Osteocyte (in vitro differentiated cells): ENCODE measurements around the gene HOXB2. TPM values are rescaled to one million over a fixed set of nuclear protein-coding genes. Genes with fewer than 3 reads are reported as not detected.

Source experiments
- DNase-seq: peaks from one replicate; pipeline ENCODE4 v3.0.0; 2021; ENCODE audit warnings: mixed read lengths; ENCODE audit not compliant: unreplicated experiment; ENCODE audit errors: extremely low spot score
- H3K27ac Mint-ChIP-seq: one replicate; pipeline ENCODE4 v1.8.0; 2021; ENCODE audit warnings: mild to moderate bottlenecking, mixed read lengths; ENCODE audit not compliant: unreplicated experiment
- H3K27me3 Mint-ChIP-seq: one replicate; pipeline ENCODE4 v1.8.0; 2021; ENCODE audit warnings: mixed read lengths; ENCODE audit not compliant: unreplicated experiment
- H3K36me3 Mint-ChIP-seq: one replicate; pipeline ENCODE4 v1.8.0; 2021; ENCODE audit warnings: mixed read lengths; ENCODE audit not compliant: unreplicated experiment
- H3K4me1 Mint-ChIP-seq: one replicate; pipeline ENCODE4 v1.8.0; 2021; ENCODE audit warnings: mixed read lengths; ENCODE audit not compliant: unreplicated experiment
- H3K4me3 Mint-ChIP-seq: one replicate; pipeline ENCODE4 v1.8.0; 2021; ENCODE audit warnings: mild to moderate bottlenecking, moderate library complexity, mixed read lengths; ENCODE audit not compliant: unreplicated experiment
- H3K9me3 Mint-ChIP-seq: one replicate; pipeline ENCODE4 v1.8.0; 2021; ENCODE audit warnings: mixed read lengths; ENCODE audit not compliant: unreplicated experiment
- total RNA-seq: library from RNA; stranded (reverse); gene quantifications from 2 replicates; pipeline ENCODE4 v1.2.1, GENCODE V29; 2021
- TF ChIP-seq, protein P1 (sequence below): fragments of 200-600 bp; sonication (generic); IDR thresholded peaks from 2 replicates; pipeline ENCODE4 v1.5.0; 2021; ENCODE audit warnings: antibody characterized with exemption, mild to moderate bottlenecking, moderate library complexity

Gene HOXB2
- total RNA-seq, 1 donor from 2014 or later, result not detected

DNA sequence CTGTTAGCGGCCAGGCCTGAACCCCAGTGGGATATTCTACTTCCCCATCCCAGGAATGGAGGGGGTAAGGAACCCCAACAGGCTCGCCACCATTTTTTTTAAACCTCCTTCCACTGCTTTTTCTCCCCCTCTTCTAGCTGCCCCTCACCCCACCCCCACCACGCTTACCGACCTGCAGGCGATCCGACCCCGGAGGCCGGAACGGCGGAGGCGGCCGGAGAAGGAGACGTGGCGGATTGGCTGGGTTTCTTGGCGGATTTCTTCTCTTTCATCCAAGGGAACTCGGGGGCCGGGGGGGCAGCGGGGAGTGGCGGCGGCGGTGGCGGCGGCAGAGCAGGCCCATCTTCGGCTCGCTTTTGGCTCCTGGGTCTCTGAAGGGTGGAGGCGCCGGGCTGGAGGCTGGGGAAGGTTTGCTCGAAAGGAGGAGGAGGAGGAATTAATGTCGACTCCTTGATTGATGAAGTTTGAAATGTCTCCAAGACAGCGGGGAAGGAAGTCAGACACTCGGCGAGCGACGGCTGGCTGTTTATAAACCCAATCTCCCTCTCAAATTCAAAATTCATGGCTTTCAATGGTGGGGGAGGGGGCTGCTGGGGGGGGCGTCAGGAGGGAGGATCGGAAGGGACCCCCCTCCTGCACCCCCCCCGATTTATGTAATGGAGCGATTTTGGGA is 424 bp downstream of the HOXB2 start:
- Mint-ChIP-seq H3K4me3 (no peak overlapping the region), H3K9me3 (no peaks in the 10 kb centered on the region), H3K27ac (no peak overlapping the region), H3K27me3 (peaks cover 88% of the 10 kb centered on the region), H3K4me1 (peaks cover 11% of the 10 kb centered on the region), H3K36me3 (no peaks in the 10 kb centered on the region)
- no peak for DNase-seq
- TF ChIP-seq, protein P1, sequence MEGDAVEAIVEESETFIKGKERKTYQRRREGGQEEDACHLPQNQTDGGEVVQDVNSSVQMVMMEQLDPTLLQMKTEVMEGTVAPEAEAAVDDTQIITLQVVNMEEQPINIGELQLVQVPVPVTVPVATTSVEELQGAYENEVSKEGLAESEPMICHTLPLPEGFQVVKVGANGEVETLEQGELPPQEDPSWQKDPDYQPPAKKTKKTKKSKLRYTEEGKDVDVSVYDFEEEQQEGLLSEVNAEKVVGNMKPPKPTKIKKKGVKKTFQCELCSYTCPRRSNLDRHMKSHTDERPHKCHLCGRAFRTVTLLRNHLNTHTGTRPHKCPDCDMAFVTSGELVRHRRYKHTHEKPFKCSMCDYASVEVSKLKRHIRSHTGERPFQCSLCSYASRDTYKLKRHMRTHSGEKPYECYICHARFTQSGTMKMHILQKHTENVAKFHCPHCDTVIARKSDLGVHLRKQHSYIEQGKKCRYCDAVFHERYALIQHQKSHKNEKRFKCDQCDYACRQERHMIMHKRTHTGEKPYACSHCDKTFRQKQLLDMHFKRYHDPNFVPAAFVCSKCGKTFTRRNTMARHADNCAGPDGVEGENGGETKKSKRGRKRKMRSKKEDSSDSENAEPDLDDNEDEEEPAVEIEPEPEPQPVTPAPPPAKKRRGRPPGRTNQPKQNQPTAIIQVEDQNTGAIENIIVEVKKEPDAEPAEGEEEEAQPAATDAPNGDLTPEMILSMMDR, result no peak

DNA sequence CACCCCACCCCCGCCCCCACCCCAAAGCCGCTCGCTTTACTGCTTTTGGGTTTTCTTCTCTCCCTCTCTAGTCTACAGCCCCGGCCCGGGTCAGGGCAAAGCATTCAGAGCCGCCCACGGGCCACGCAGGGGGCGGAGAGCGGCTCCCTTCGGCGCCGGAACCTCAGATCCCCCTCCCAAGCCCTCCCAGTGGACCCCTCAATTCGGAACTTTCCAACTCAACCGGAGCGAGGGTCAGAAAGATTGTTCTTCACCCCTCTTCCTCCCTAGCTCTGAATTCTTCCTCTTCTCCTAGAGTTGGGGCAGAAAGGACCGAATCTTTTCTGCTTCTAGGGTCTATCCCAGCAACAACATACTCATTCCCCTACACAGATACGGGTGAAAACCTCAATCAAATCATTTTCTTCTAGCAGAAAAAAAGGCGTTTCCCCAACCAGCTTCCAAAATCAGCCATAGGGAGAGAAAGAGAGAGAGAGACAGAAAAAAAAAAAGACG is 1.0 kb downstream of the HOXB2 start:
- H3K4me1 Mint-ChIP-seq, result peaks cover 11% of the 10 kb centered on the region
- H3K27ac Mint-ChIP-seq, result no peak overlapping the region
- no peak overlapping the region for H3K4me3 Mint-ChIP-seq
- H3K36me3 Mint-ChIP-seq, result no peaks in the 10 kb centered on the region
- H3K9me3 Mint-ChIP-seq, result no peaks in the 10 kb centered on the region
- DNase-seq, result no peak
- TF ChIP-seq, protein P1, result no peak
- H3K27me3 Mint-ChIP-seq, result peaks cover 88% of the 10 kb centered on the region

DNA sequence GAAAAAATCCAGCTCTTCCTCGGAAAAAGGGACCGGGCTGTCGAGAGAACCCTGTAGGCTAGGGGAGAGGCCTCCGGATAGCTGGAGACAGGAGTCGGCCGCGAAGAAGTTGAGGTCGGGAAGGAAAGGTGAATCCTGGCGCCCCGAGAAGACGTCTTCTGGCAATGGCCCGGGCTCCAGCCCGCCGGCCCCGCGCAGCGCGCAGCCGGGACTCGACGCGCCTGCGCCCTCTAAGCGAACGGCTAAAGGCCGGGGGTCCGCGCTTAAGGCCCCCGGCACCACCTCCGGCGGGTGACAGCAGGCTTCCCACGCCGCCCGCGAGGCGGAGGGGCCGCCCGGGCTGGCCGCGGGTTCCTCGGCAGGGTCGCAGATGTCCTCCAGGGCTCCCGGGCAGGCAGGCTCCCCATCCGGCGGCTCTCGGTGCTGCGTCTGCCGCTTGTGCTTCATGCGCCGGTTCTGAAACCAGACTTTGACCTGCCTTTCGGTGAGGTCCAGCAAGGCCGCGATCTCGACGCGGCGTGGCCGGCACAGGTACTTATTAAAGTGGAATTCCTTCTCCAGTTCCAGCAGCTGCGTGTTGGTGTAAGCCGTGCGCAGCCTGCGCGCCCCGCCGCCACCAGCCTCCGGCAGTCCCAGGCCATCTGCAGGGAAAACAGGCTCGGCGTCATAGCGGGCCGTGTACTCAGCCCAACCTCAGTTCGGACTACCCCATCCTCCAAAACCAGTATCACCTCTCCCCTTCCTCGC is 1.6 kb downstream of the HOXB2 start:
- DNase-seq, result no peak
- Mint-ChIP-seq H3K27ac (no peak overlapping the region), H3K4me3 (peak overlapping the region; percentile 59), H3K9me3 (no peaks in the 10 kb centered on the region), H3K4me1 (peaks cover 11% of the 10 kb centered on the region), H3K27me3 (peaks cover 82% of the 10 kb centered on the region), H3K36me3 (no peaks in the 10 kb centered on the region)
- TF ChIP-seq, protein P1, result no peak

DNA sequence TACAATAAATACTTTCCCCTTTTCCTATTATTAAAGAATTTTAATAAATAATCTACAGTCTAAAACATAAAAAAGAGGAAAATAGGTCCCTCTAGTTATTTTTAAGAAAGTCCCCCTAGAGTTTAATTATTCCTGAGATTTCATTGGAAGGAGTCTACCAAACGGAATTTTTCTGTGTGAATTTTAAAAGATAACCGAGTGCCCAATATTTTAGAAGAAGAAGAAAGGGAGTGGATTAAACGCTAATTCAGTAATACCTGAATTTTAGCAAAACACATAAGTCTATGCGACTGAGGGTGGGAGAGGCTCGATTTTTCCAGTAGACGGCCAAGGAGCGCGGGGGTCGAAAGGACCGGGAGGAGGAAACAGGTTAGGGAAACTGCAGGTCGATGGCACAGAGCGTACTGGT is 2.2 kb downstream of the HOXB2 start:
- Mint-ChIP-seq H3K4me3 (peak overlapping the region; percentile 59), H3K9me3 (no peaks in the 10 kb centered on the region), H3K27ac (no peak overlapping the region), H3K4me1 (peaks cover 11% of the 10 kb centered on the region), H3K36me3 (no peaks in the 10 kb centered on the region), H3K27me3 (peaks cover 77% of the 10 kb centered on the region)
- TF ChIP-seq, protein P1, result no peak
- no peak for DNase-seq

DNA sequence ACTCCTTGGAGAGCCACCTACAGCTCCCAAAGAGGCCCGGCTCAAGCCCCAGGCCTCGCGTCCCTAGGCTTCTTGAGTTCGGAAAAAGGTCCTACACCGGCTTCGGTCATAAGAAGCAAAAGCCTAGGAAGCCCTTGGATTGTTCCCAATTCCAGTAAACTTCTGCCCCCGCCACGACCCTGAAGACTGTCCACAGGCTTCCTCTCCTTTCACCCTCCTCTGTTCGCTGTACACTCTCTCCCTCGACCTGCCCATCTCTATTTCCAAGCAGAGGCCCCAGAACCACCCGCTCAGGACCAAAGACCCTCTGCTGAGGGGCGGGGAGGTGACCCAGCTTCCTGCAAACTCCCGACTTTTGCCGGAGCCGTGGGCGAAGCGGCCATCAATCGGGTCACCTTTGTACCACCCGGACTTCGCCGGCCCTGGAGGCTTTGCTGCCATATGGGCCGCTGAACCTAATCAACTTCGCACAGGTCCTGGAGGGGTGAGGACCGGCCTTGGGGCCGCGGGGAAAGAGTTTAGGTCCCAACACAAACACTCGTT is 2.7 kb downstream of the HOXB2 start:
- Mint-ChIP-seq H3K36me3 (no peaks in the 10 kb centered on the region), H3K27me3 (peaks cover 71% of the 10 kb centered on the region), H3K27ac (peak overlapping the region; percentile 67), H3K4me1 (peaks cover 11% of the 10 kb centered on the region), H3K4me3 (peak overlapping the region; percentile 29), H3K9me3 (no peaks in the 10 kb centered on the region)
- DNase-seq, result no peak
- TF ChIP-seq, protein P1, result no peak
